H7 (cell line): ENCODE measurements around the gene JMJD8. TPM values are rescaled to one million over a fixed set of nuclear protein-coding genes. Genes with fewer than 3 reads are reported as not detected.
"Not testable (repeated sequence)": the region's sequence is repeated elsewhere in the genome, so short reads cannot be mapped to it uniquely, and the experiment has no call there.

Experiments used
- DNase-seq: peaks from one replicate; pipeline ENCODE4 v3.0.0; 2012
- H3K27me3 ChIP-seq: 2 replicates; pipeline ENCODE4 v1.6.0; 2011; ENCODE audit warnings: mild to moderate bottlenecking, low read length; ENCODE audit not compliant: control insufficient read depth, insufficient read depth
- H3K36me3 ChIP-seq: replicated peaks from 2 replicates; pipeline ENCODE4 v1.5.1; 2011; ENCODE audit warnings: low read length; ENCODE audit not compliant: control insufficient read depth, insufficient read depth
- H3K4me3 ChIP-seq: 2 replicates; pipeline ENCODE4 v1.5.1; 2011; ENCODE audit warnings: low read depth, mild to moderate bottlenecking, control low read depth, low read length, moderate library complexity; ENCODE audit not compliant: insufficient read depth
- total RNA-seq: library from RNA; depleted of rRNA; stranded (reverse); fragments of >200 nt; shearing (Covaris generic); gene quantifications from 2 replicates; pipeline ENCODE4 v1.2.3, GENCODE V29; 2014

JMJD8 gene
- total RNA-seq, 1 experiment from 2014 or later, result 88.2 TPM

- DNase-seq, result no peak
- Histone ChIP-seq H3K4me3 (no peak overlapping the region), H3K36me3 (no peaks in the 10 kb centered on the region), H3K27me3 (peaks cover 29% of the 10 kb centered on the region)
Measured at GRCh38 chr16:716768-717325, 32.7 kb upstream of the JMJD8 start.

GRCh38 chr16:716200-716568 is 32.0 kb upstream of the JMJD8 start:
- H3K27me3 ChIP-seq, result peaks cover 29% of the 10 kb centered on the region
- H3K36me3 ChIP-seq, result no peaks in the 10 kb centered on the region
- peak; percentile 90 for DNase-seq
- peak overlapping the region; percentile 32; the same call in 1 of the 2 replicates for H3K4me3 ChIP-seq

- H3K27me3 ChIP-seq, result peaks cover 31% of the 10 kb centered on the region
- H3K4me3 ChIP-seq, result peak overlapping the region; percentile 59
- DNase-seq, result peak; percentile 92
- H3K36me3 ChIP-seq, result no peaks in the 10 kb centered on the region
Measured at GRCh38 chr16:715477-716199, 31.5 kb upstream of the JMJD8 start.

GRCh38 chr16:714558-715476 is 30.7 kb upstream of the JMJD8 start, which contains the start of gene METRN:
Gene METRN (plus strand): TSS chr16:715118. CDS start chr16:715290, 172 bp downstream.
- peak within 1 kb of the TSS; percentile 59 for H3K4me3 ChIP-seq
- H3K36me3 ChIP-seq, result no peaks in the 10 kb centered on the region
- peak; percentile 99 for DNase-seq
- peaks cover 35% of the 10 kb centered on the region for H3K27me3 ChIP-seq

DNA sequence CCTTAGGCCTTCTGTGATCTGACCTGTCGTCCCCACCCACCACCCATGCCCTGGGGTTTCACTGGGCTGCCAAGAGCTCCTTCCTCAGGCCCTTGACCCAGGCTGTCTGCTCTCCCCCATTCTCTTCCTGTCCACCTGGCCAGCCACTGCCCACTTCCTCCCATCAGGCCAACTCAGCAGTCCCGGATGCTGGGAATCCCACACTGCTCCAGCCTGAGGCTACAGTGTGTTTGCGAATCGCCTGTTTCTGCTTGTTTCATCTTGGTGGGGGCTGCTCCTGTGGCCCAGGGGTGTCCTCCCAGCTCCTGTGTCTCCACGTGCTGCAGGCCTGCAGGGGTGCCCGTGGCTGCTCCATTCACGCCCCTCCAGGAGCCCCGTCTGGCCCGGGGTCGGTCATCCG is 29.9 kb upstream of the JMJD8 start:
- H3K4me3 ChIP-seq, result no peak overlapping the region

GRCh38 chr16:712740-713250 is 28.7 kb upstream of the JMJD8 start:
- H3K4me3 ChIP-seq, H3K36me3 ChIP-seq: not testable (repeated sequence)
- peaks cover 49% of the 10 kb centered on the region for H3K27me3 ChIP-seq
- peak; percentile 83 for DNase-seq

More for the DNA sequence above, 29.9 kb upstream of the JMJD8 start:
- no peak for DNase-seq
- Histone ChIP-seq H3K36me3 (no peaks in the 10 kb centered on the region), H3K27me3 (peaks cover 39% of the 10 kb centered on the region)

DNA sequence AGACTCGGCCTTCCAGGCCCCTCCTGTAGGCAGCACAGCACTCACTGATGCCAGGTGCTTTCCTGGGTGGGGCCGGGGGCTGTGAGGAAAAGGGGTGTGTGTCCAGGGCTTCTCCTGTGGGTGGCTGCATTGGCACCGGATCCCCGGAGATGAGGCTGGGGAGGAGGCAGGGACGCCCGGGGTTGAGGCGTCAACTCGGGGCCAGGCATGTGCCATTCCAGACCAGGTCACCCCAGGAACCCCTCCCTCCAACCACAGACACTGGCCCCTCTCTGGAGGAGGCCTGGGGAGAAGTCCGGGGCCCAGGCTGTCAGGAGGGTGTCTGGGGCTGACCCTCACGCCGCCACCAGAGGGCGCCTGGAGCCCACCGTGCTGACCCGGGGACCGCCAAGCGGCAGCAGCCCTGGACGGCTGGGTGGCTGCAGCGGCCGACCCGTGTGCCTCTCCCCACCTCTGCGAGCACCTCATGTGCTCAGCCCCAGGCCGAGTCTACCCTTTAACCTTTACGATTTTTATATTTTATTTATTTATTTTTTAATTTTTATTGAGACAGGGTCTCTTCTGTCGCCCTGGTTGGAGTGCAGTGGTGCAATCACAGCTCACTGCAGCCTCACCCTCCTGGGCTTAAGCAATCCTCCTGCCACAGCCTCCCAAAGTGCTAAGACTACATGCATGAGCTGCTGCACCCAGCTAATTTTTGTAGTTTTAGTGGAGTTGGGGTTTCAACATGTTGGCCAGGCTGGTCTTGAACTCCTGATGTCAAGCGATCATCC is 27.6 kb upstream of the JMJD8 start:
- Histone ChIP-seq H3K4me3 (no peak overlapping the region), H3K27me3 (peaks cover 57% of the 10 kb centered on the region), H3K36me3 (no peaks in the 10 kb centered on the region)
- DNase-seq, result peak; percentile 99

DNA sequence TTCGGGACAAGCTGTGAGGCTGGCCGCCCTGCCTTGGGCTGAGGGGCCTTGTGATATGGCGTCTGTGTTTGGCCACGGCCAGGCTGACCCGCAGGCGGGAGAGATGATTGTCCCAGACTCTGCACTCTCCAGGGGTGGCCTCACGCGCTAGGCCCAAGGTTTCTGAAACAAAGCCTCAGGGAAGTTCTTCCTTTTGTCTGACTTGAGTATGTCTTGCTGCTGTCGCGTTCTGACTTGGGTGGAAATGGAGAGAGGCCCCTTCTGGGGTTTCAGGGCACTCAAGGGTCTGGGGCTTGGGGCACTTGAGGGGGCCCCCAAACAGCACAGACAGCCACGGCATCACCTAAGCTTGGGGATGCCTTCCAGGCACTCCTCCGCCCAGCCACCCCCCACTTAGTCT is 26.9 kb upstream of the JMJD8 start:
- H3K27me3 ChIP-seq, result peaks cover 57% of the 10 kb centered on the region
- no peaks in the 10 kb centered on the region for H3K36me3 ChIP-seq
- H3K4me3 ChIP-seq, result no peak overlapping the region

GRCh38 chr16:710500-711075 is 26.5 kb upstream of the JMJD8 start:
- peaks cover 55% of the 10 kb centered on the region for H3K27me3 ChIP-seq

More for the DNA sequence above, 26.9 kb upstream of the JMJD8 start:
- DNase-seq, result no peak

DNA sequence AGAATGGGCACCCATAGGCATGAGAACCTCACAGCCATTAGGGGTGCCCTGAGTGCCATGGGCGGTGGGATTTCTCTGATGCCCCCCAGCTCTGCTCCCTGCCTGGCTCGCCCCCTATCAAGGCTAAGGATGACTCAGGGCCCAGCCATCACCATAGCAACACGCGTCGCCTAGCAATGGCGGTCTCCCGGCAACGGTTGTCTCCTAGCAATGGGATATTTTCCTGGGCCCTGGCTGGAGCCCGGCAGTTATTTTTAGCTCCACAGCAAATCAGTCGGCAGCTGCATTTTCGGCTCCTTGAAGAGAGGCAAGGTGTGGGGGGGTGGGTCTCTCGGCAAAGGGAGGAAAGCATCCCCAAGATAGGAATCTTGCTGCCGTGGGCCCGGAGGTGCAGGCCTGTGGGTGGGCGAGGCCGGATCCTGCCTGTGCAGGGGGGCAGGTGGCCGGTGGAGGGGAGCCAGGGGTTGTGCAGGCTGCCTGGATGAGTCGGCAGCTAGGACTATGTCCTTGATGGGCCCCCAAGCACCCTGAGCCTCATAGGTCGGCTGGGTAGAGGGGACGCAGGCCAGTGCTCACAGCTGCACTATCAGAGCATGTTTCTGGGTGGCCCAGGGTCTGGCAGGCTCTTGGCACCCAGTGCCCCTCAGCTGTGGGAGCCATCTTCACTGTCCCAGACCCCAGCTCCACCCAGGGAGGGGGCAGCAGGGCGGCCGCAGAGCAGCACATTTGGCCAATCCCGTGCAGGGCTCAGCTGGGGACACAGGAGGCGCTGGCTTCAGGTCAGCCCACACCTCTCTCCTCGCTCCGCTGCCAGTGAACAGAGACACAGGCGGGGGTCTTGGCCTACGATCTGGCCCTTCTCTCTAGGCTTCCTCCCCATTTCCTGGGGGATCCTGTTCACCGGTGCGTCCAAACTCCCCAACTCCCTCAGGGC is 25.7 kb upstream of the JMJD8 start:
- peak; percentile 93 for DNase-seq
- no peak overlapping the region for H3K4me3 ChIP-seq
- H3K27me3 ChIP-seq, result peaks cover 57% of the 10 kb centered on the region
- no peaks in the 10 kb centered on the region for H3K36me3 ChIP-seq

More at GRCh38 chr16:710500-711075, 26.5 kb upstream of the JMJD8 start:
- DNase-seq, result no peak
- Histone ChIP-seq H3K4me3 (no peak overlapping the region), H3K36me3 (no peaks in the 10 kb centered on the region)

DNA sequence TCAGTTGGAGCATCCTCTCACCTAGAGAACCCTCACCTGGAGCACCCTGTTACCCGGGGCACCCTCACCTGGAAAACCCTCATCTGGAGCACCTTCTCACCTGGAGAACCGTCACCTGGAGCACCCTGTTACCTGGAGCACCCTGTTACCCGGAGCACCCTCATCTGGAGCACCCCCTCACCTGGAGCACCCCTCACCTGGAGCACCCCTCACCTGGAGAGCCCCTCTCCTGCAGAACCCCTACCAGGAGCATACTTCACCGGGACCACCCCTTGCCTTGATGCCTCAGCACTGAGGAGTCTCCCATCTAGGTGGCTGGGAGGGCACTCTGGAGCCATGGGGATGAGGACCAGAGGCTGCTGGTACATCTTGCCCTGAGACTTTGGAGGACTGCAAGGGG is 24.8 kb upstream of the JMJD8 start:
- Histone ChIP-seq H3K27me3 (peaks cover 58% of the 10 kb centered on the region), H3K4me3 (no peak overlapping the region), H3K36me3 (no peaks in the 10 kb centered on the region)
- no peak for DNase-seq

DNA sequence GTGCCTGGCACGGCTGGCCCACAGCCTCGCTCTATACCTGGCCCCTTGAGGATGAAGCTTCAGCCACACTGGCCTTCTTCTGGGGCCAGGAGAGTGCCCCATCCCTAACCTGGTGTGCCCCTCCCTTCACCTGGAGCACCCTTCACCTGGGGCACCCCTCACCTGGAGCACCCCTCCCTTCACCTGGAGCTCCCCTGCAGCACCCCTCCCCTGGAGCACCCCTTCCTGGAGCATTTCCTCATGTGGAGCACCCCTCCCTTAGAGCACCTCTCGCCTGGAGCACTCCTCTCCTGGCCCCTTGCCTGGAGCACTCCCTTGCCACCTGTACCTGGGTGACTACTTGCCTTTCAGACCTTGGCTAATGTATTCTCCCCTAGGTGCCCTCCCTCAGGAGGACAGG is 23.9 kb upstream of the JMJD8 start:
- no peak for DNase-seq
- H3K4me3 ChIP-seq, result no peak overlapping the region
- peaks cover 65% of the 10 kb centered on the region for H3K27me3 ChIP-seq
- H3K36me3 ChIP-seq, result no peaks in the 10 kb centered on the region

- H3K27me3 ChIP-seq, result peaks cover 74% of the 10 kb centered on the region
- H3K4me3 ChIP-seq, result no peak overlapping the region
- DNase-seq, result no peak
- H3K36me3 ChIP-seq, result no peaks in the 10 kb centered on the region
Measured at GRCh38 chr16:707062-707538, 23.0 kb upstream of the JMJD8 start.
